ENCODE measurements around the gene NEURL3.

DNA sequence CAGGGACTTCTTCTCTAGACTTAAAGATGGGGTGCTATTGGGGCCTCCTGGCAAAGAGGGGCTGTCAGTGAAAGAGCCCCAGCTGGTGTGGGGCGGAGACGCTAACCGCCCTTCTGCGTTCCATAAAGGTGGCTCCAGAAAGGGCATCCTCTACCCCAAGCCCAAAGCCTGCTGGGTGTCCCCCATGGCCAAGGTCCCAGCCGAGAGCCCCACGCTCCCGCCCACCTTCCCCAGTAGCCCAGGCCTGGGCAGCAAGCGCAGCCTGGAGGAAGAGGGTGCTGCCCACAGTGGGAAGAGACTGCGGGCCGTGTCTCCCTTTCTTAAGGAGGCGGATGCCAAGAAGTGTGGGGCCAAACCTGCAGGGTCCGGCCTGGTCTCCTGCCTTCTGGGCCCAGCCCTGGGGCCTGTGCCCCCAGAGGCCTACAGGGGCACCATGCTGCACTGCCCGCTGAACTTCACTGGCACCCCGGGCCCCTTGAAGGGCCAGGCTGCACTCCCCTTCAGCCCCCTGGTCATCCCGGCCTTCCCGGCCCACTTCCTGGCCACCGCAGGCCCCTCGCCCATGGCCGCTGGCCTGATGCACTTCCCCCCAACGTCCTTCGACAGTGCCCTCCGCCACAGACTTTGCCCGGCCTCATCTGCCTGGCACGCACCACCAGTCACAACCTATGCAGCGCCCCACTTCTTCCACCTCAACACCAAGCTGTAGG is 46.6 kb upstream of the NEURL3 start:
- TF ChIP-seq, protein P1, sequence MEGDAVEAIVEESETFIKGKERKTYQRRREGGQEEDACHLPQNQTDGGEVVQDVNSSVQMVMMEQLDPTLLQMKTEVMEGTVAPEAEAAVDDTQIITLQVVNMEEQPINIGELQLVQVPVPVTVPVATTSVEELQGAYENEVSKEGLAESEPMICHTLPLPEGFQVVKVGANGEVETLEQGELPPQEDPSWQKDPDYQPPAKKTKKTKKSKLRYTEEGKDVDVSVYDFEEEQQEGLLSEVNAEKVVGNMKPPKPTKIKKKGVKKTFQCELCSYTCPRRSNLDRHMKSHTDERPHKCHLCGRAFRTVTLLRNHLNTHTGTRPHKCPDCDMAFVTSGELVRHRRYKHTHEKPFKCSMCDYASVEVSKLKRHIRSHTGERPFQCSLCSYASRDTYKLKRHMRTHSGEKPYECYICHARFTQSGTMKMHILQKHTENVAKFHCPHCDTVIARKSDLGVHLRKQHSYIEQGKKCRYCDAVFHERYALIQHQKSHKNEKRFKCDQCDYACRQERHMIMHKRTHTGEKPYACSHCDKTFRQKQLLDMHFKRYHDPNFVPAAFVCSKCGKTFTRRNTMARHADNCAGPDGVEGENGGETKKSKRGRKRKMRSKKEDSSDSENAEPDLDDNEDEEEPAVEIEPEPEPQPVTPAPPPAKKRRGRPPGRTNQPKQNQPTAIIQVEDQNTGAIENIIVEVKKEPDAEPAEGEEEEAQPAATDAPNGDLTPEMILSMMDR (IDR thresholded peaks at IDR 0.05): no peak
- no peak for TF ChIP-seq POLR2A (IDR thresholded peaks at IDR 0.05)
